HepG2 (cell line): ENCODE results near the gene WNK1. TPM values are rescaled to one million over a fixed set of nuclear protein-coding genes. Genes with fewer than 3 reads are reported as not detected.

Experiments used
- ATAC-seq: fragments of 200-7000 bp; cut with Tn5 transposase; 3 replicates; pipeline ENCODE4 v1.9.1; 2020; ENCODE audit warnings: mild to moderate bottlenecking, moderate library complexity
- BruUV-seq: library from RNA; stranded (reverse); fragments of 400-500 nt; replicated peaks from 2 replicates; lab custom pipeline; 2021; lab: Mats Ljungman, UMichigan
- CTCF ChIA-PET: fragments of 300-600 bp; formaldehyde crosslinking; extraction: SDS; loops from one replicate; lab custom pipeline; 2021; ENCODE audit warnings: low total read pairs, inconsistent platforms, low intra/inter-chr PET ratio; lab: Yijun Ruan, JAX
- POLR2A ChIA-PET: fragments of 350-600 bp; sonication (Branson Sonifier 250); formaldehyde crosslinking; loops from one replicate; lab custom pipeline; 2020; ENCODE audit warnings: antibody characterized with exemption, inconsistent platforms; lab: Yijun Ruan, JAX
- DNase-seq: peaks from one replicate; pipeline ENCODE4 v3.0.0-alpha.2; 2015; ENCODE audit warnings: low spot score
- FAIRE-seq: peaks from 3 replicates; lab custom pipeline; 2011; peaks lifted over from hg19 to GRCh38; lab: Jason Lieb, UNC
- H2AFZ ChIP-seq: one replicate; pipeline ENCODE4 v1.6.1; 2011; ENCODE audit warnings: low read length, inconsistent platforms
- H3K27ac ChIP-seq: fragments of 300-600 bp; 3 replicates; pipeline ENCODE4 v1.8.0; 2011; ENCODE audit warnings: mixed run types, mild to moderate bottlenecking, mixed read lengths, low read length, inconsistent platforms; ENCODE audit not compliant: insufficient read depth; ENCODE audit errors: extremely low read length
- H3K27me3 ChIP-seq, 2 experiments: fragments of 200-600 bp in 1 of 2; 2 replicates in 1 of 2; 3 replicates in 1 of 2; pipeline versions ENCODE4 v1.6.0 to v1.8.0; 2011; ENCODE audit warnings: low read length in 2 of 2, mild to moderate bottlenecking in 2 of 2, moderate library complexity in 2 of 2, inconsistent platforms in 1 of 2; ENCODE audit not compliant: insufficient read depth in 2 of 2, control insufficient read depth in 1 of 2
- H3K36me3 ChIP-seq, 2 experiments: fragments of 200-600 bp in 1 of 2; replicated peaks in 1 of 2; 2 replicates in 1 of 2; 3 replicates in 1 of 2; pipeline versions ENCODE4 v1.5.1 to v1.8.0; 2011; ENCODE audit warnings: low read length in 2 of 2, inconsistent platforms in 1 of 2; ENCODE audit not compliant: insufficient read depth in 2 of 2, control insufficient read depth in 1 of 2
- H3K4me1 ChIP-seq: 2 replicates; pipeline ENCODE4 v1.5.1; 2012; ENCODE audit warnings: low read length, inconsistent platforms; ENCODE audit not compliant: insufficient read depth
- H3K4me2 ChIP-seq: 2 replicates; pipeline ENCODE4 v1.6.0; 2011; ENCODE audit warnings: low read depth, low read length, inconsistent platforms
- H3K4me3 ChIP-seq, 3 experiments: fragments of 200-600 bp in 1 of 3; sonication (generic), shearing (Covaris generic) in 1 of 3; replicated peaks in 1 of 3; 2 replicates each; pipeline ENCODE4 v1.5.1; 2011 to 2016; ENCODE audit warnings: low read length in 3 of 3, inconsistent platforms in 2 of 3, low read depth in 2 of 3, mild to moderate bottlenecking in 2 of 3, control low read depth in 1 of 3, mixed read lengths in 1 of 3; ENCODE audit not compliant: insufficient read depth in 1 of 3
- H3K79me2 ChIP-seq: one replicate; pipeline ENCODE4 v1.6.1; 2011; ENCODE audit warnings: low read length, inconsistent platforms; ENCODE audit not compliant: insufficient read depth
- H3K9ac ChIP-seq: 2 replicates; pipeline ENCODE4 v1.6.0; 2011; ENCODE audit warnings: mild to moderate bottlenecking, low read depth, low read length, inconsistent platforms; ENCODE audit not compliant: insufficient read depth
- H3K9me3 ChIP-seq: 2 replicates; pipeline ENCODE4 v1.5.1; 2012; ENCODE audit warnings: mild to moderate bottlenecking, low read length
- H4K20me1 ChIP-seq: 2 replicates; pipeline ENCODE4 v1.6.0; 2011; ENCODE audit warnings: inconsistent platforms, mild to moderate bottlenecking, low read length, moderate library complexity; ENCODE audit not compliant: insufficient read depth
- BRD4 ChIP-seq: sonication (generic); formaldehyde crosslinking; IDR thresholded peaks from 2 replicates; pipeline ENCODE4 v1.4.0; 2020; ENCODE audit warnings: missing genetic modification reagents
- CTCF ChIP-seq: sonication (generic); formaldehyde crosslinking; IDR thresholded peaks from 2 replicates; pipeline ENCODE4 v1.5.0; 2020; ENCODE audit warnings: mild to moderate bottlenecking, missing genetic modification reagents, moderate library complexity
- EP300 ChIP-seq, 3 experiments: sonication (generic) in 1 of 3; formaldehyde crosslinking in 1 of 3; IDR thresholded peaks; 2 replicates each; pipeline versions ENCODE4 v1.5.1 to v1.6.1; 2011 to 2020; ENCODE audit warnings: low read depth in 2 of 3, low read length in 2 of 3, borderline replicate concordance in 1 of 3, improper control_type of control experiment in 1 of 3, mild to moderate bottlenecking in 1 of 3, missing genetic modification reagents in 1 of 3, moderate library complexity in 1 of 3
- MTA1 ChIP-seq: sonication (generic); formaldehyde crosslinking; IDR thresholded peaks from 2 replicates; pipeline ENCODE4 v1.4.0; 2020; ENCODE audit warnings: missing genetic modification reagents, mild to moderate bottlenecking, borderline replicate concordance
- PTBP1 ChIP-seq: fragments of 200-400 bp; formaldehyde crosslinking; IDR thresholded peaks from 2 replicates; pipeline ENCODE4 v1.6.1; 2018; ENCODE audit warnings: low read length, low read depth; ENCODE audit not compliant: poor library complexity, severe bottlenecking
- TCF7L2 ChIP-seq: IDR thresholded peaks from 2 replicates; pipeline ENCODE4 v1.6.1; 2011; ENCODE audit warnings: mild to moderate bottlenecking, low read depth, low read length, moderate library complexity
- TFDP1 ChIP-seq: IDR thresholded peaks from 2 replicates; pipeline ENCODE4 v1.6.1; 2016; ENCODE audit warnings: missing compliant biosample characterization, missing genetic modification reagents, borderline replicate concordance
- ZNF343 ChIP-seq: sonication (generic); formaldehyde crosslinking; IDR thresholded peaks from 2 replicates; pipeline ENCODE4 v1.4.0; 2020; ENCODE audit warnings: mild to moderate bottlenecking, missing genetic modification reagents
- ZNF543 ChIP-seq: sonication (generic); formaldehyde crosslinking; IDR thresholded peaks from 2 replicates; pipeline ENCODE4 v1.4.0; 2020; ENCODE audit warnings: mild to moderate bottlenecking, missing genetic modification reagents
- WGBS: methylation state at CpG from one replicate; pipeline ENCODE4 v1.1.6; 2017; ENCODE audit warnings: low lambda C conversion rate; 5-methylcytosine and 5-hydroxymethylcytosine counted together
- in situ Hi-C: cut with HindIII; loops from 2 replicates; pipeline ENCODE4 v1.10.0; 2017; ENCODE audit warnings: low pct_unique_long_range_greater_than_20kb; ENCODE audit not compliant: extremely low pct_ligation_motif_present
- intact Hi-C: fragments of 100-400 bp; cut with micrococcal nuclease; formaldehyde crosslinking; loops from one replicate; pipeline ENCODE4 v1.10.0; 2022; ENCODE audit not compliant: unreplicated experiment
- polyA plus RNA-seq, 8 experiments: library from polyadenylated mRNA; depleted of rRNA in 3 of 8; stranded (reverse) in 7 of 8; unstranded in 1 of 8; fragments of >200 nt; fragmentation: Illumina TruSeq in 4 of 8; extraction: Trizol in 4 of 8; gene quantifications; 2 replicates each; pipeline versions ENCODE4 v1.2.1 to v1.2.3, GENCODE V29; 2011 to 2016; ENCODE audit warnings: low read depth in 4 of 8, missing spikeins in 1 of 8, mixed read lengths in 1 of 8; ENCODE audit not compliant: insufficient read depth in 1 of 8
- total RNA-seq, 5 experiments: library from RNA; depleted of rRNA; stranded (reverse); fragments of >200 nt; fragmentation: Illumina TruSeq; extraction: Trizol; gene quantifications; 2 replicates each; pipeline ENCODE4 v1.2.3, GENCODE V29; 2016; ENCODE audit warnings: low read depth in 1 of 5

WNK1 gene
- total and polyA plus RNA-seq, 2 of the 13 experiments (the other 11 are each of a cell fraction or from before 2014, with no cell fraction given) = 31.1 to 54.8 TPM

GRCh38 chr12:943051-943450, 190.7 kb downstream of the WNK1 start:
- no peak for ATAC-seq
- intact Hi-C loops = no loop called here
- ChIA-PET CTCF (no interaction called here), POLR2A (no interaction called here)
- no peak for DNase-seq
- peaks cover 1 to 14% of the 10 kb centered on the region in 2 experiments; a peak in 3 of 5 replicates for H3K36me3 ChIP-seq
- no peak overlapping the region for H3K4me2 ChIP-seq
- no peak overlapping the region for H3K4me3 ChIP-seq
- H3K79me2 ChIP-seq = peaks cover 47% of the 10 kb centered on the region
- H3K9ac ChIP-seq = no peak overlapping the region
- BruUV-seq = no TSS peak
- H3K27me3 ChIP-seq = no peaks in the 10 kb centered on the region
- H2AFZ ChIP-seq = no peak overlapping the region
- H3K4me1 ChIP-seq = peaks cover 34% of the 10 kb centered on the region
- no peaks in the 10 kb centered on the region for H4K20me1 ChIP-seq
- H3K9me3 ChIP-seq = no peaks in the 10 kb centered on the region
- in situ Hi-C loops = no loop called here
- FAIRE-seq = no peak
- no CpG with 5 or more reads among the region's 6 CpGs for WGBS
- H3K27ac ChIP-seq = no peak overlapping the region
- no peak for TF ChIP-seq ZNF543 (CRISPR knock-in tag)
- TF ChIP-seq TCF7L2 = no peak
- TF ChIP-seq ZNF343 = no peak
- no peak for TF ChIP-seq TFDP1 (CRISPR knock-in tag)
- no peak for TF ChIP-seq CTCF
- TF ChIP-seq PTBP1 = no peak
- no peak for TF ChIP-seq MTA1 (CRISPR knock-in tag)
- no peak for TF ChIP-seq BRD4 (CRISPR knock-in tag)
- TF ChIP-seq EP300 (IDR thresholded peaks at IDR 0.05; ENCODE audit: low read depth in 2 of 2, low read length in 2 of 2) = no peak
- TF ChIP-seq EP300 (CRISPR knock-in tag; IDR thresholded peaks at IDR 0.05; ENCODE audit: borderline replicate concordance) = no peak
- TF ChIP-seq, all 625 proteins: peak for 0
